Tibial artery (tissue), 4 donors: ENCODE results near the gene CTSA.

ENCODE experiments used
- DNase-seq, 2 donors: peaks; one replicate each; pipeline ENCODE4 v3.0.0-alpha.2; 2019
- H3K27ac ChIP-seq, 2 donors: fragments of 200-600 bp; sonication (generic) in 1 of 2; 1 replicate in 1 of 2; 2 replicates in 1 of 2; pipeline ENCODE4 v1.5.1; 2018 to 2019; ENCODE audit warnings: mild to moderate bottlenecking in 1 of 2
- H3K27me3 ChIP-seq, 2 donors: fragments of 200-600 bp; sonication (generic) in 1 of 2; one replicate each; pipeline versions ENCODE4 v1.5.1 to v1.6.0; 2016 to 2019
- H3K36me3 ChIP-seq, 3 donors: fragments of 200-600 bp; sonication (generic) in 2 of 3; one replicate each; pipeline ENCODE4 v1.5.1; 2016 to 2019; ENCODE audit warnings: mild to moderate bottlenecking in 2 of 3
- H3K4me1 ChIP-seq, 4 donors: fragments of 200-600 bp; sonication (generic) in 2 of 4; 1 replicate in 3 of 4; 2 replicates in 1 of 4; pipeline ENCODE4 v1.5.1; 2016 to 2019
- H3K4me3 ChIP-seq, 2 donors: fragments of 200-600 bp; sonication (generic) in 1 of 2; 1 replicate in 1 of 2; 2 replicates in 1 of 2; pipeline ENCODE4 v1.5.1; 2018 to 2019; ENCODE audit warnings: mild to moderate bottlenecking in 2 of 2
- H3K9me3 ChIP-seq, 3 donors: fragments of 200-600 bp; sonication (generic) in 1 of 3; one replicate each; pipeline ENCODE4 v1.5.1; 2016 to 2019
- CTCF ChIP-seq, 2 experiments: fragments of 200-600 bp in 1 of 2; fragments of 450-650 bp in 1 of 2; IDR thresholded peaks; one replicate each; pipeline ENCODE4 v1.5.1; 2017 to 2019; ENCODE audit warnings: antibody characterized with exemption in 2 of 2, mild to moderate bottlenecking in 1 of 2, moderate library complexity in 1 of 2
- intact Hi-C: fragments of 100-400 bp; cut with DNase I; formaldehyde crosslinking; loops from one replicate; pipeline ENCODE4 v1.15.0; 2023; ENCODE audit warnings: low total_unique reads

Gene CTSA

DNA sequence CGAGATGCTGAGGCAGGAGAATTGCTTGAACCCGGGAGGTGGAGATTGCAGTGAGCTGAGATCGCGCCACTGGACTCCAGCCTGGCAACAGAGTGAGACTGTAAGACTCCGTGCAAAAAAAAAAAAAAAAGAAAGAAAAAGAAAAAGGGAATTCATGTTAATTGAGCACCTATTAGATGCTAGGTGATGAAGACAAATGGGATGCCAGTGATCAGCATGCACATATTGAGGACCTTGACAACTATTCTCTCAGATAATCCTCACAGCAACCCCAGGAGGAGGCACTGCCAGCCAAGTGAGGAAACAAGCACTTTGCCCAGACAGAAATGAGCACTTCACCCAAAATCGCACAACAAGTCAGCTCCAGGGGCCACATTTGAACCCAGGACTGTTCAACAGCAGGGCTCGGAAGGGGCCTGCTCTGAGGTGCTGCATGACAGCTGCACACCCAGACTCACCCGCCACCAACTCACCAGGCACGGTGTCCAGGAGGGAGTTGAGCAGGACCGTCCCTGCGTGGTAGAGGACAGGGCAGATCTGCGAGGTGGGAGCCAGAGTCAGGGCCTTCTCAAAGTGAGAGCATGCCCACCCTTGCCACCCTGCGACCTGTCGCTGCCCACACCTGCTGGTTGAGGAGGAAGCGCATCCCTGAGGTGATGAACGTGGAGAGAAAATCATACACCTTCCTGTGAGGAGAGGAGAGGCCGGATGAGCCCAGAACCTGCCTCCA is 16.2 kb downstream of the CTSA start:
- Histone ChIP-seq H3K4me3 (no peak overlapping the region), H3K9me3 (no peaks in the 10 kb centered on the region), H3K27me3 (peaks cover 0 to 2% of the 10 kb centered on the region in 2 donors), H3K4me1 (peaks cover 0 to 14% (median 14%) of the 10 kb centered on the region in 4 donors), H3K27ac (no peak overlapping the region), H3K36me3 (peaks cover 0 to 9% (median 4%) of the 10 kb centered on the region in 3 donors)
- TF ChIP-seq CTCF (IDR thresholded peaks at IDR 0.05), result no peak
- intact Hi-C loops, result no loop called here
- DNase-seq, result no peak

DNA sequence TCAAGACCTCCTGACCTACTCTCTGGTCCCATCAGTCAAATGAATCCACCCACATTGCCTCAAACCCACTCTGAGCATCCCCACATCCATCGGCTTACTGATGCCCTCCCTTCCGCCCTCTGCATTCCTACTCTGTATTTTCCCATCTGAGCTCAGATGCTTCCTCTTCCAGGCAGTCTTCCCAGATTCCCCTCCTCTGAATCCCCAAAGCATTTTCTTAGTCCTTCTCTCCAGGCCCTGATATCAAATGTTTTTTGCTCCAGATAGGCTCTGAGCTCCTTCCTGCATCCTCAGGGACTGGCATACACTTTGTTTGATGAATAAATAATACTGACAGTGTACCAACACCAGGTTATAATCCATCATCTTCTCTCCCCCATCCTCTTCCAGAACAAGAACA is 16.9 kb downstream of the CTSA start:
- H3K4me1 ChIP-seq, result peaks cover 0 to 20% (median 20%) of the 10 kb centered on the region in 4 donors
- intact Hi-C loops, result no loop called here
- H3K4me3 ChIP-seq, result no peak overlapping the region
- H3K9me3 ChIP-seq, result no peaks in the 10 kb centered on the region
- H3K36me3 ChIP-seq, result peaks cover 0 to 9% (median 4%) of the 10 kb centered on the region in 3 donors
- DNase-seq, result no peak
- peaks cover 0 to 9% of the 10 kb centered on the region in 2 donors for H3K27me3 ChIP-seq
- no peak overlapping the region for H3K27ac ChIP-seq
- no peak for TF ChIP-seq CTCF (IDR thresholded peaks at IDR 0.05)

GRCh38 chr20:45909336-45909808 is 18.2 kb downstream of the CTSA start:
- Histone ChIP-seq H3K4me1 (peaks cover 0 to 20% (median 20%) of the 10 kb centered on the region in 4 donors), H3K4me3 (no peak overlapping the region), H3K27ac (no peak overlapping the region), H3K36me3 (peaks cover 0 to 8% (median 3%) of the 10 kb centered on the region in 3 donors), H3K27me3 (peaks cover 0 to 13% of the 10 kb centered on the region in 2 donors), H3K9me3 (no peaks in the 10 kb centered on the region)
- intact Hi-C loops, result no loop called here
- TF ChIP-seq CTCF (IDR thresholded peaks at IDR 0.05), result no peak
- DNase-seq, result no peak

GRCh38 chr20:45909817-45910669 is 18.9 kb downstream of the CTSA start:
- H3K9me3 ChIP-seq, result no peaks in the 10 kb centered on the region
- peaks cover 0 to 20% (median 20%) of the 10 kb centered on the region in 4 donors for H3K4me1 ChIP-seq
- no peak for DNase-seq
- intact Hi-C loops, result no loop called here
- H3K27ac ChIP-seq, result peak overlapping the region in 1 of 2 donors; percentile 38
- H3K4me3 ChIP-seq, result peak overlapping the region; percentile 17 to 58
- H3K36me3 ChIP-seq, result peaks cover 0 to 2% (median 0%) of the 10 kb centered on the region in 3 donors
- peaks cover 0 to 13% of the 10 kb centered on the region in 2 donors for H3K27me3 ChIP-seq
- TF ChIP-seq CTCF (IDR thresholded peaks at IDR 0.05), result no peak

- Histone ChIP-seq H3K9me3 (no peaks in the 10 kb centered on the region), H3K36me3 (no peaks in the 10 kb centered on the region), H3K4me1 (peaks cover 0 to 20% (median 20%) of the 10 kb centered on the region in 4 donors), H3K27me3 (peaks cover 0 to 13% of the 10 kb centered on the region in 2 donors), H3K4me3 (peak overlapping the region; percentile 50 to 58), H3K27ac (peak overlapping the region; percentile 38 to 72)
- intact Hi-C loops, result no loop called here
- TF ChIP-seq CTCF (IDR thresholded peaks at IDR 0.05), result no peak
- peak; percentile 99 for DNase-seq
These were observed 19.7 kb downstream of the CTSA start for GRCh38 chr20:45910670-45911485.
